GM18526 (cell line): ENCODE data around the gene DAPK1.

ENCODE experiments used
- POLR2A ChIP-seq: IDR thresholded peaks from 3 replicates; pipeline ENCODE4 v1.6.1; 2011; ENCODE audit not compliant: insufficient read length; ENCODE audit errors: extremely low read depth

Gene DAPK1

DNA sequence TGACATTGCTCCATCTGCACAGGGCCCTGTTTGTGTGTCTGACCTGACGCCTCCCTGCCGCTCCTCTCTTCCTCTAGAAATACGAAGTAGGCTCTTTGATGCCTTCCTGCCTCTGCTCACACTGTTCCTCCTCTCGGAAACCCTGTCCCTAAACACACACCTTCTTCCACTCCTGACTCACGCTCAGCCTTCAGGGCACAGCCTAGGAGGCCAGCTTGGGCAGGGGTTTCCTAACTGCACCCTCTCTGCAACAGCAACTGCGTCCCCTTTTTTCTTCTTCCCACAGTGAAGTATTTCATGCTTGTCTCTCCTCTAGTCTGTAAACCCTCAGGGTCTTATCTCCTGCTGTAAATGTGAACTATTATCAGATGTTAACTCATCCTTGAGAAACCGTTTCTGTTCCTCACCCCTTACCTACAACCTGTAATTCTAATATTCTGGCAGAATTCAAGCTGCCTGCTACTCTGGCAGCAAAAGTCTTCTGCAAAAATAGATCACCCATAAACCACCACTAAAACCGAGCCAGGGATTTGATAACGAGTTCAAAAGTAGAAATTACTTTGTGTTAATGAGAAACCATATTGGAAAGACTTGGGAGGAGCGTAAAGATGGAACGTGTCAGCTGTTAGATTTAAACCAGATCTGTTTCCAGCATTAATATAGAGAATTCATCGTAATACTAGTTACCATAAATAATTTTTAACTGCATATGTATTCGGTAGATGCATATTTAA, 100.2 kb downstream of the DAPK1 start:
- TF ChIP-seq POLR2A = no peak

- no peak for TF ChIP-seq POLR2A
These were observed 102.4 kb downstream of the DAPK1 start for GRCh38 chr9:87599901-87600610.

GRCh38 chr9:87601176-87601575, 103.5 kb downstream of the DAPK1 start:
- TF ChIP-seq POLR2A = no peak

GRCh38 chr9:87601595-87601994, 103.9 kb downstream of the DAPK1 start:
- no peak for TF ChIP-seq POLR2A

DNA sequence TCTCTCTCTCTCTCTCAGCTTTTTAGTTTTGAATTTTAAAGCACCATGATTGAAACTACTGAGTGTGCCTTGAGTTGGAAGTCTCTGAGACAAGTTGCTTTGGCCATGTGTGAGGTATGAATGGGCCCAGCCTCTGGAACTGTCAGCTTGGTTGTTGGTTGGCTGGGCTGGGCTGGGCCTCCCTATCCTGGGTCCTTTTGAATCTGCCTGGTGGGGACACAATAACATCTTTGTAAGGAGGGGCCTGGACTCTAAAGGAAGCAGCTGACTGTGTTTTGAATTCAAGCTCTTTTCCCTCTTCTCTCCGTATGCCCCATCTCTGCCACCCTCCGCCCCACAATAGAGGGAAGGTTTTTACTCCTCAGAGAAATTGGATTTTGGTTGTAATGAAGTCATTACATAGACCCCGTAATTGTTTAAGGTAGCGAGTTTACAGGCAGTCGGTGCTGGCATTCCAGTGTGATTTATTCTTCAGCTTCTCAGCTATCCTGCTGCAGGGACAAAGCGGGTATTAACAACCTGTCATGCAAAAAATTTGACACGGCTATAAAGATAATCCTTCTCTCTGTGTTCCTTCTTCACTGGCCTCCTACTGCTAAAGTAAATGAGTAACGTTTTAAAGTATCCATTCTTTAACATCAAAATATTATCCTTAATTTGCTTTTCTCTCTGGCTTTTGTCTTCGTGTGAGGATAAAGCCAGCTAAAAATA, 105.4 kb downstream of the DAPK1 start:
- no peak for TF ChIP-seq POLR2A

- no peak for TF ChIP-seq POLR2A
These were observed 106.3 kb downstream of the DAPK1 start for GRCh38 chr9:87603854-87604490.

DNA sequence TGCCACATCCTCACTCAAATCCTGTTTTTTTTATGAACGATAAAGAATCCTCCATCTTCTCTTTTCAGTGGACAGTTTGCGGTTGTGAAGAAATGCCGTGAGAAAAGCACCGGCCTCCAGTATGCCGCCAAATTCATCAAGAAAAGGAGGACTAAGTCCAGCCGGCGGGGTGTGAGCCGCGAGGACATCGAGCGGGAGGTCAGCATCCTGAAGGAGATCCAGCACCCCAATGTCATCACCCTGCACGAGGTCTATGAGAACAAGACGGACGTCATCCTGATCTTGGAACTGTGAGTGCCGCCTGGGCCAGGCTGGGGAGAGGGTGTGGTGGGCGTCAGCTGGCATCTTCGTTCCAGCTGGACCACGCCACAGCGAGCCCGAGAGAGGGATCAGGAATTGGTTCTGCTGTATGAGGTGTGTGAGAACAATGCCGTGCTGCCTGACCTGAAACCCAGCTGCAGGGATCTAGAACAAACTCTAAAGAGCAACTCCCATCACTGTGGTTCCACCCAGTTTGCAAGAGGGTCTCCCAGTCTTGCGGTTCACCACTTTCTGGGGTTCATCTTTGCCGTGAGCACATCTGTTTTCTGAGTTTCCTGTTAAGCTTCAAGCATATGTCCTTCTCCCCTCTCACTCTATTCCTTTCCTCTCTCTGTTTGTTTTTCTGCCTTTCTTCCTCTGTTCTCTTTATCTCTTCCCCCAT, 107.4 kb downstream of the DAPK1 start:
- no peak for TF ChIP-seq POLR2A

DNA sequence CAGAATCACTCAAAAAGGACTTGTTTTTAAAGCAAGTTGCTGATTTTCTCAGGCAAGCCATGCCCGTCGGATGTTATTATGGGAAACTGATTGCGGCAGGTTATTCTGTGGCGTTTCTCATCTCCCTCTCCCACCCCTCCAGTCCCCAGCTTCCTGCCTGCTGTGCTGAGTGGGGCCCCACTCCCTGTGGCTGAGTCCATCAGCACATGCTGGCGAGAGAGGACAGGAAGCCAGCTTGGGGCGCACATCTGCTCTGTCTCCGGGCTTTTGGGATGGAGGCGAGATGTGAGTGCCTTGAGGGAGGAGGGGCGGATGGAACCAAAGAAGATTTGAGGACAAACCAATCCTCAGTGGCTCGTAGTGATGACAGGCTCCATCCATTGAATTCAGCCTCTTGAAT, 108.0 kb downstream of the DAPK1 start:
- TF ChIP-seq POLR2A = no peak

DNA sequence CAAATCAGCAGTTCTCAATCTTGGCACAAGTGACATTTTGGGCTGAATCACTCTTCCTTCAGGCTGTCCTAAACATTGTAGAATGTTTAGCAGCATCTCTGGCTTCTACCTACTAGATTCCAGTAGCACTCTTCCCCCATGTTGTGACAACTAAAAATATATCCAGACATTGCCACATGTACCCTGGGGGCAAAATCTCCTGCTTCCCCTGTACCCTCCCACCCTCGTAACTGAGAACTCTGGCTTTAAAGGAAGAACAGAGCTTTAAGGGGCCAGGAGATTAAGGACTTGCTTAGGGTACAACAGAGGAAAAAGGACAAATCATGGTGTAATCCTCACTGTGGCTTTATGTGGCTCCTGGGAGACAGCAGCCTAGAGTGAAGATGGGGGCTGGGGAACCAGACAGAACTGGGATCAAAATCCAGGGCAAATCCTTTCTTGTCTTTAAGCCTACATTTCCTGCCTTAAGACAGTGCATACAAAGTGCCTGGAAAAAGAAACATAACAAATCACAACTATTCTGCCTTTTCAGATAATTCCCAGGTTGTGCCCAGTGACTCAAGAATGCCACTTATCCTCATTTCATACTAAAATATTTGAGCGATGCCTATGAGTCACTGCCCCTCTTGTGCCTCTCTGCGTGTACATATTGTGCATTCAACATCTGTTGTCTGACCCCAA, 109.3 kb downstream of the DAPK1 start:
- no peak for TF ChIP-seq POLR2A

DNA sequence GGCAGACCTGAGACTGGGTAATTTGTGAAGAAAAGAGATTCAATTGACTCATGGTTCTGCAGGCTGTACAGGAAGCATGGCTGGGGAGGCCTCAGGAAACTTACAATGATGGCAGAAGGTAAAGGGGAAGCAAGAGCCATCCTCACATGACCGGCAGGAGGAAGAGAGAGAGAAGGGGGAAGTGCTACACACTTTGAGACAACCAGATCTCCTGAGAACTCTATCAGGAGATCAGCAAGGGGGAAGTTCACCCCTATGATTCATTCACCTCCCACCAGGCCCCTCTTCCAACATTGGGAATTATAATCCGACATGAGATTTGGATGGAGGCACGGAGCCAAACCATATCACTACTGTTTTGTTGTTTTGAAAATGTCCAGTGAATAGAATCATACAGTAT, 110.2 kb downstream of the DAPK1 start:
- TF ChIP-seq POLR2A = no peak

DNA sequence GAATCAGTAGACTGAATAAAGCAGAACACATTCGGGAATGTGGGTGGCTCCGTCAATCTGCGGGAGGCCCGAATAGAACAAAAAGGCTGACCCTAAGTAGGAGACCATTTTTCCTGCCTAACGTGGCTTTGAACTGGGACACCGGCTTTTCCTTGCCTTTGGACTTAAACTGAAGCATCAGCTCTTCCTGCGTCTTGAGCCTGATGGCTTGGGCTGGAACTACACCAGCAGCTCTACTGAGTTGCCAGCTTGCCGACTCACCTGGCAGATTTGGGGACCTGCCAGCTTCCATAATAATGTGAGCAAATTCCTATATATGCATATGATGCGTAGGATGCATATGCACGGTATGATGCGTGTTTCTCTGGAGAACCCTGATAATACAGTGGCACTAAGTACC, 111.3 kb downstream of the DAPK1 start:
- TF ChIP-seq POLR2A = no peak

- TF ChIP-seq POLR2A = no peak
These were observed 111.8 kb downstream of the DAPK1 start for GRCh38 chr9:87609486-87609885.

DNA sequence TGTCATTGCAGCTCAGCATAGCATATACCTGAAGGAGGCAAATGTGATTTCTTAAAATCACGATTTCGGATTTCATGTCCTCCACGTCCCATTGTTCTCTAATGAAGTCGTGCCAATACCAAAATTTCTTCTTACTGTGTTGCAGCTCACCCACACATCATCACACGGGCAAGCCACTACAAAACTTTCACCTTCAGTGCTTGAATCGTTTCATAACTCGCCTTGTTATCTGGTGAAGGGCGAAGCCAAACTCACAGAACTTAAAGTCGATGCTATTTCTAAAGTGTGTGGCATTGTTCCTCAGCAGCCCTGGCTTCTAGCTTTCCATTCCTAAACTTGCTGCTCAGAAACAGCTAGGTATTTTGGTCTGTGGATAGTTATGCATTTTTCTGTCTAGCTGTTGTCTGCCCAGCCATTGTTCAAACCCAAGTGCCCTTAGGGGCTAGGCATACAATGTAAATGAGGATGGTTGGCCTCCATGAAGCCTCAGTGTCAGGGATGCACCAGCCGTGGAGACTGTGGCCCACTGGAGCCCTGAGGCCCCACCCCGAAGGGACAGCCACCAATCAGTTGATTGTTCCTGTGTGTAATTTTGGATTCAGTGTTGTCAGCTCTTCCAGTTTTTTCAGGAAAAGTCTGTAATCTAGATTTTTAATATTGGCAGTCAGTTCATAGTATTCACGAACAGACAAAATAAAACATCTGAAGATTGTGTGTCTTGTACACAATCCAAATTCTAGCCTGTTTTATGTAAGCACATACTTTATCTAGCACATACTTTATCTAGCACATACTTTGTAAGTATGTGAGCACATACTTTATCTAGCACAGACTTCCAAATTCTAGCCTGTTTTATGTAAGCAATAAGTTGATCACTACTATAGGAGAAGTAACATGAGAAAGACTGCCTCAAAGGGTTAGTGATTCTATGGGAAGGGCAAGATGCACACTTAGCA, 112.8 kb downstream of the DAPK1 start:
- TF ChIP-seq POLR2A = no peak
